Caco-2 (cell line): ENCODE data around the gene MANEAL. TPM values are rescaled to one million over a fixed set of nuclear protein-coding genes. Genes with fewer than 3 reads are reported as not detected.

Experiments used
- BruUV-seq: library from RNA; stranded (reverse); fragments of 400-500 nt; replicated peaks from 2 replicates; lab custom pipeline; 2021; lab: Mats Ljungman, UMichigan
- CTCF ChIA-PET: fragments of 300-600 bp; sonication (Branson Sonifier 250); formaldehyde crosslinking; loops from one replicate; lab custom pipeline; 2022; ENCODE audit warnings: antibody characterized with exemption; lab: Charles Lee
- POLR2A ChIA-PET: fragments of 300-600 bp; sonication (Branson Sonifier 250); formaldehyde crosslinking; loops from one replicate; lab custom pipeline; 2022; ENCODE audit warnings: antibody characterized with exemption; lab: Charles Lee
- DNase-seq, 2 experiments: peaks; one replicate each; pipeline versions ENCODE4 v3.0.0 to v3.0.0-alpha.2; 2020 to 2022
- H3K27me3 ChIP-seq: replicated peaks from 2 replicates; pipeline ENCODE4 v1.6.0; 2011; ENCODE audit warnings: low read length; ENCODE audit not compliant: control insufficient read depth, insufficient read depth
- H3K36me3 ChIP-seq: 2 replicates; pipeline ENCODE4 v1.5.1; 2011; ENCODE audit warnings: low read length; ENCODE audit not compliant: control insufficient read depth, insufficient read depth
- H3K4me1 ChIP-seq: fragments of 250-450 bp; sonication (Bioruptor Pico); 2 replicates; pipeline ENCODE4 v1.5.1; 2020; ENCODE audit warnings: mild to moderate bottlenecking
- H3K4me3 ChIP-seq: 2 replicates; pipeline ENCODE4 v1.5.1; 2011; ENCODE audit warnings: low read depth, mild to moderate bottlenecking, control low read depth, low read length
- H3K9me3 ChIP-seq: fragments of 250-450 bp; sonication (Bioruptor Pico); 2 replicates; pipeline ENCODE4 v1.5.1; 2020; ENCODE audit warnings: mild to moderate bottlenecking, moderate library complexity
- H3K27ac Mint-ChIP-seq: one replicate; pipeline ENCODE4 v1.8.0; 2022; ENCODE audit warnings: mixed read lengths; ENCODE audit not compliant: unreplicated experiment
- H3K27me3 Mint-ChIP-seq: one replicate; pipeline ENCODE4 v1.8.0; 2022; ENCODE audit warnings: mixed read lengths; ENCODE audit not compliant: insufficient read depth, unreplicated experiment
- H3K36me3 Mint-ChIP-seq: one replicate; pipeline ENCODE4 v1.8.0; 2022; ENCODE audit warnings: mild to moderate bottlenecking, mixed read lengths; ENCODE audit not compliant: insufficient read depth, unreplicated experiment
- H3K4me1 Mint-ChIP-seq: one replicate; pipeline ENCODE4 v1.8.0; 2022; ENCODE audit warnings: low read depth, mixed read lengths; ENCODE audit not compliant: unreplicated experiment
- H3K4me3 Mint-ChIP-seq: one replicate; pipeline ENCODE4 v1.8.0; 2022; ENCODE audit warnings: mild to moderate bottlenecking, moderate library complexity, mixed read lengths; ENCODE audit not compliant: unreplicated experiment
- H3K9me3 Mint-ChIP-seq: one replicate; pipeline ENCODE4 v1.8.0; 2022; ENCODE audit warnings: mixed read lengths; ENCODE audit not compliant: unreplicated experiment
- CTCF ChIP-seq, 2 experiments: fragments of 200-600 bp in 1 of 2; IDR thresholded peaks; 1 replicate in 1 of 2; 2 replicates in 1 of 2; pipeline versions ENCODE4 v1.5.1 to v1.8.0; 2011 to 2022; ENCODE audit warnings: antibody characterized with exemption in 1 of 2, control low read depth in 1 of 2, inconsistent platforms in 1 of 2, low read depth in 1 of 2, low read length in 1 of 2, mild to moderate bottlenecking in 1 of 2, moderate library complexity in 1 of 2; ENCODE audit not compliant: insufficient read depth in 1 of 2, severe bottlenecking in 1 of 2, unreplicated experiment in 1 of 2
- intact Hi-C: fragments of 100-400 bp; cut with micrococcal nuclease; formaldehyde crosslinking; loops from one replicate; pipeline ENCODE4 v1.10.0; 2022; ENCODE audit not compliant: unreplicated experiment
- total RNA-seq: library from RNA; stranded (reverse); gene quantifications from 2 replicates; pipeline ENCODE4 v1.2.3, GENCODE V29; 2022

MANEAL gene
- total RNA-seq, 1 experiment from 2014 or later: 25.9 TPM

GRCh38 chr1:37836788-37837187 lies 43.1 kb downstream of the MANEAL start:
- peaks cover 32% of the 10 kb centered on the region for H3K36me3 Mint-ChIP-seq
- POLR2A ChIA-PET: no interaction called here

GRCh38 chr1:37839676-37840075 lies 46.0 kb downstream of the MANEAL start:
- Histone ChIP-seq H3K9me3 (no peaks in the 10 kb centered on the region), H3K36me3 (peaks cover 1% of the 10 kb centered on the region; the same call in 1 of the 2 replicates), H3K4me1 (no peaks in the 10 kb centered on the region), H3K27me3 (no peaks in the 10 kb centered on the region), H3K4me3 (no peak overlapping the region)
- peaks cover 19% of the 10 kb centered on the region for H3K4me1 Mint-ChIP-seq
- TF ChIP-seq CTCF (IDR thresholded peaks at IDR 0.05; ENCODE audit: insufficient read depth in 1 of 2, low read depth in 1 of 2, low read length in 1 of 2, severe bottlenecking in 1 of 2, unreplicated experiment in 1 of 2): no peak
- BruUV-seq: no TSS peak
- H3K36me3 Mint-ChIP-seq: peaks cover 21% of the 10 kb centered on the region
- no peaks in the 10 kb centered on the region for H3K9me3 Mint-ChIP-seq
- ChIA-PET CTCF (no interaction called here), POLR2A (no interaction called here)
- DNase-seq: no peak
- no peaks in the 10 kb centered on the region for H3K27me3 Mint-ChIP-seq
- H3K27ac Mint-ChIP-seq: no peak overlapping the region
- intact Hi-C loops: no loop called here
- H3K4me3 Mint-ChIP-seq: no peak overlapping the region

More at GRCh38 chr1:37836788-37837187, 43.1 kb downstream of the MANEAL start:
- Histone ChIP-seq H3K4me1 (no peaks in the 10 kb centered on the region), H3K27me3 (no peaks in the 10 kb centered on the region), H3K4me3 (no peak overlapping the region), H3K9me3 (no peaks in the 10 kb centered on the region), H3K36me3 (peaks cover 1% of the 10 kb centered on the region; the same call in 1 of the 2 replicates)
- no TSS peak for BruUV-seq
- Mint-ChIP-seq H3K27ac (no peak overlapping the region), H3K4me3 (no peak overlapping the region), H3K27me3 (no peaks in the 10 kb centered on the region), H3K4me1 (no peaks in the 10 kb centered on the region), H3K9me3 (no peaks in the 10 kb centered on the region)
- DNase-seq: no peak
- no peak for TF ChIP-seq CTCF (IDR thresholded peaks at IDR 0.05; ENCODE audit: insufficient read depth in 1 of 2, low read depth in 1 of 2, low read length in 1 of 2, severe bottlenecking in 1 of 2, unreplicated experiment in 1 of 2)
- CTCF ChIA-PET: no interaction called here
- intact Hi-C loops: no loop called here

- ChIA-PET CTCF (no interaction called here), POLR2A (no interaction called here)
- TF ChIP-seq CTCF (IDR thresholded peaks at IDR 0.05; ENCODE audit: insufficient read depth in 1 of 2, low read depth in 1 of 2, low read length in 1 of 2, severe bottlenecking in 1 of 2, unreplicated experiment in 1 of 2): no peak
- Mint-ChIP-seq H3K4me1 (peaks cover 22% of the 10 kb centered on the region), H3K27ac (no peak overlapping the region), H3K27me3 (no peaks in the 10 kb centered on the region), H3K4me3 (no peak overlapping the region), H3K36me3 (peaks cover 23% of the 10 kb centered on the region), H3K9me3 (no peaks in the 10 kb centered on the region)
- H3K4me3 ChIP-seq: no peak overlapping the region
- BruUV-seq: no TSS peak
- H3K27me3 ChIP-seq: no peaks in the 10 kb centered on the region
- intact Hi-C loops: no loop called here
- H3K36me3 ChIP-seq: peaks cover 1% of the 10 kb centered on the region; the same call in 1 of the 2 replicates
- H3K4me1 ChIP-seq: no peaks in the 10 kb centered on the region
- no peak for DNase-seq
- H3K9me3 ChIP-seq: no peaks in the 10 kb centered on the region
These were observed 47.1 kb downstream of the MANEAL start for GRCh38 chr1:37840711-37841110.
